GM18520 (cell line): ENCODE measurements around the gene NUAK2.
A peak's percentile ranks its signal among the peaks of the same experiment; 100 is the strongest.

Experiments
- ATAC-seq: cut with Tn5 transposase; IDR thresholded peaks from one replicate; pipeline ENCODE4 v1.9.1; 2021; ENCODE audit not compliant: unreplicated experiment

Gene NUAK2

DNA sequence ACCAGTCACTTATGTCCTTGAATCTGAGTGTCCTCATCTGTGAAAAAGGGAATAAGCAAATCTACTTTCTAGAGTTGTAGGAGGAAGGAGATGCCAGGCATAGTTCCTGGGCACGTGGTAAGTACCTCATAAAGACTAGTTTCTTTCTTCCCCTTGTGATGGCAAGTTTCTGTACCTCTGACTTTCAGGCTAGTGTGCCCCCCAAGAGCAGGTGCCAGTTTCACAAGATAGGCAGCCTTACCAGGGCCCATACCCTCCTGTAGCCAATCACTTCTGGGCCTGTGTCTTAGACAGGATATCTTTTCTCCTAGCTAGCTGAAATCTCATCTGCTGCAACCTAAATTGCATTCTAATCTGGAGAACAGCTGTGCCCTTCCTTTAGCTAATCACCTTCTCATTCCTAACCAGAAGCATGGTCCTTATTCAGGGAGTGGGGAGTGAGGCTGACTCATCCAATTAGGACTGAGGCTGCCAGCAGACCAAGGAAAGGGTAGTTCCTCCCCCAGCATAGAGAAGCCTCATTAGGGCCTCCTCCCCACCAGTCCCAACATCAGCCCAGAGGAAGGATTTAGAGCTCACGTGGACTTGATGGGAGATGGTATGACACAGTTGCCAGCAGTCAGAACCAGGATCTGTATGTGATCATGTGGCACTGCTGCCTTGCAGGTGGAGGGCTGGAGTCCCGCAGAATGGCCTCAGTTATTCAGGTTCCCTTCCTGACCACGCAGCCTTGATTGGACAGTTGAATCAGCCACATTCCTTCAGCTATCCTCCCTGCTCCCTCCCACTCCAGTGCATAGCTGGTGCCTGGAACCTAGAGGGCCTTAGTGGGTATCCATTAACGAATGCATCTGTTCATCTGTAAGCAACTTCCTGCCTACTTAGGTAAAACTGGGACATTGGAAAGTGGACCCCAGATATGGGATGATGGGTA, 27.3 kb upstream of the NUAK2 start:
- ATAC-seq, result no peak

GRCh38 chr1:205346956-205347574, 25.5 kb upstream of the NUAK2 start:
- no peak for ATAC-seq

DNA sequence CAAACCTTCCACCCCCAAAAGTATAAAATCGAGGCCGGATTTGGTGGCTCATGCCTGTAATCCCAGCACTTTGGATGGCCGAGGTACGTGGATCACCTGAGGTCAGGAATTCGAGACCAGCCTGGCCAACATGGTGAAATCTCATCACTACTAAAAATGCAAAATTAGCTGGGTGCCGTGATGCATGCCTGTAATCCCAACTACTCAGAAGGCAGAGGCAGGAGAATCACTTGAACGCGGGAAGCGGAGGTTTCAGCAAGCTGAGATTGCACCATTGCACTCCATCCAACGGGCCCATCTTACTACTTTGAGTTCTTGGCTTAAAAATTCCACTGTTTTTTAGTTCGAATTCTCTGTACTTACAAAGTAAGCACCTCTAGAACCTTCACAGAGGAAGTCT, 24.2 kb upstream of the NUAK2 start:
- no peak for ATAC-seq

GRCh38 chr1:205344066-205344928, 22.8 kb upstream of the NUAK2 start:
- ATAC-seq, result no peak

DNA sequence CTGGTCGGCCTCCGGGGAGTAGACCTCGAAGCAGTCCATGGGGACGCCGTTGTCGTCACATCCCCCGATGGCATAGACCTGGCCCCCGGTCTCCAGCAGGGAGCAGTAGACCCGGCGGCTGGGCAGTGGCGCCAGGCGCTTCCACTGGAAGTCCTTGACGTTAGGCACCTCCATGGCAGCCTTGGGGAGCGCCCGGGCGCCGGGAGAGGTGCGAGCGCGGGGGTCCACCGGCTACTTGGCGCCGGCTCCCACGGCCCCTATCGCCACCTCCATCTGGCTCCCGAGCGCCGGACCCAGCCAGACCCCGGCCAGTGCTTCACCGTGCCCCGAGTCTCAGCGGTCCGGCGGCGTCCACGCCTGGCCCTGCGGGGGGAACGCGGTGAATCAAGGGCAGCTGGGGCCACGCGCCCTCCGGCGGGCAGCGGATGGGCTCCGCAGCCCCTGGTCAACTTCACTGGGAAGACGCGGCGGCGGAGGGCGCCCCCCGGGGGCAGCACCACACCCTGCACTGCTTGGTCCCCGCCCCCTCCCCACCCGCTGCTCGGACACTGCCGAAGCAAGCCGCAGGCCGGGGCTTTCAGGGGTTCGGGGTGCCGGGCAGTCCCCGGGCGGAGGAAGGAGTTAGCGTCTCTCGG, 22.0 kb upstream of the NUAK2 start:
- no peak for ATAC-seq

- ATAC-seq, result no peak
These were observed 21.4 kb upstream of the NUAK2 start for GRCh38 chr1:205342986-205343385.

DNA sequence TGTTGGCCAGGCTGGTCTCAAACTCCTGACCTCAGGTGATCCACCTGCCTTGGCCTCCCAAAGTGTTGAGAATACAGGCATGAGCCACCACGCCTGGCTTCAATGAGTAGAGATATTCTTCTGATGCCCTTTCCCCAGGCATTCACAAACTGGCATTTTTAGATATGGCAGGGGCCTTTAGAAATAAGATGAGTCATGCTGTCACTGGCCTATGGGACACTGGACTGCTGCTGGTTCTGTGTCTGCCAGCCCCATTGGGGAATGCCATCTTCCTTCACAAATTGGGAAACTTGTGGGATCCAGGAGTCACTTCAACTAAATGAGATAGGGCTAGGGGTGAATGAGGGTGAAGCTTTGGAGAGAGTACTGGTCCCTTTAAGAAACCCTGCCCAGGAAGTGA, 19.1 kb upstream of the NUAK2 start:
- no peak for ATAC-seq

DNA sequence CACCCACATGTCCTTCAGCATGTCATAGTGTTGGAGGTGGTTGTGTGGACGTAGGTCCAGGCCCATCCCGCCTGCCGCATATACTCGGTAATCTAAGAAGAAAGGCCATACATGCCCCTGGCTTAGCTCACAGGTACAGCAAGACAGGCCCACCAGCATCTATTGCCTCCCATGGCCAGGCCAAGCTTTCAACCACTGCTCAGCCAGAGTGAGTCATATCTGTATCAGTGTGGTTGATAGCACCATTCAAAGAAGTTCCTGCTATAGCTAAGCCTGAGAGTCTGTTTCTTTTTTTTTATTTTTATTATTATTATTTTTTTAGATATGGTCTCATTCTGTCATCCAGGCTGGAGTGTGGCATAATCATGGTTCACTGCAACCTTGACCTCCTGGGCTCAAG, 18.2 kb upstream of the NUAK2 start:
- peak; percentile 70 for ATAC-seq

DNA sequence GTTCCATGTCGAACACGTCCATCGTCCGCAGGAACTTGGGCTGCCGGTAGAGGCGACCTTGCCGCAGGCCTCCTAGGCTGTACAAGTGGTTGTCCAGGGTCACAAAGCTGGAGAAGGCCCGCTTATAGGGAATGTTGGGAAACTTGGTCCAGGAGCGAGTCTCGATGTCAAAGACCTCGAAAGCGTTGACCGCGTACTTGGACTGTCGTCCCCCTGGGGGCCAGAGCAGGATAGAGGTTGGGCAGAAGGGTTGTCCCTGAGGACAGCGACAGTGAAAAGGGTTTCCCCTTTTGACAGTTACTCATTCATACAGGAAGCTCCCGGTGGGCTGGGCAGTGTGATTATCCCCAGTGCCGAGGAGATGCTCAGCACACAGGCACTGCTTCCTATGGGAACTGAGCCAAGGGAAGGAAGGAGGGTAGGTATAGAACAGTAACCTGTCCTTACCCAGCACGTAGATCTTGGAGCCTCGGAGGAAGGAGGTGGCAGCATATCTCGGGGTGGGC, 17.7 kb upstream of the NUAK2 start:
- no peak for ATAC-seq

DNA sequence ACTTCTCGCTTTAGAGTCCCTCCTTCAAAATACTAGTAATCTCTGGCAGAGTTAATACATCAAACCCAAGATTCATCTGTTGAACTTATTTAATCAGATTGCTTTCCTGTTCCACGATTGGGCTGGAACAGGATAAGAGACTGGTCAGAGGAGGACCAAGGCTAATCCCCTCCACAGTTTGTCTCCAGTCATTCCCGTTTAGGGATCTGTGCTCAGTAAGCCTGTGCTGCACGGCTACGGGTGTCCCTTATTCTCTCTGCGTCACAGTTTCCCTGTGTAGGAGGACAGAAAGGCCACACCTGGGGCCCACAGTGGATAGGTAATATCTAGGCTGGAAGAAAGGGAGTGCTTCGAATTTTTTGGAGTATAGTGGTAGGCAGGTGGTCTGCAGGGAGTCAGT, 16.5 kb upstream of the NUAK2 start:
- ATAC-seq, result no peak

- ATAC-seq, result no peak
These were observed 15.9 kb upstream of the NUAK2 start for GRCh38 chr1:205337481-205337880.

DNA sequence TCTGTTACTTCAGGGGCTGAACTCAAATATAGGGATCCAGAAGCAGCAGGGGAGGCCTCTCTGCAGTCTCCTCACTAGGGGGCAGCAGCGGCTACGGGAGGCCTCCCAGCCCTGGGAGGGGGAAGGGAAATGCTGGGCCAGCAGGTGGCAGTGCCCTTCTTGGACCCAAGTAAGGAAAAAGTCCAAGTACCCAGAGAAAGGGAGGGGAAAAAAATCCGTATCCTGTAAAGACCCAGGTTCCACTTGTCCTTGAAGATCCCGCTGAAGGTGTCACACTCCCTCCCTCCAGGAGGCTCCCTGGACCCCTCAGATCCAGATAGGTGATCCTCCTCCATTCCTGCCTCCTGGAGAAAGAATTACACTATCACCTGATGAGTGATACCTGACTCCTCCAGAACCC, 14.1 kb upstream of the NUAK2 start:
- no peak for ATAC-seq

DNA sequence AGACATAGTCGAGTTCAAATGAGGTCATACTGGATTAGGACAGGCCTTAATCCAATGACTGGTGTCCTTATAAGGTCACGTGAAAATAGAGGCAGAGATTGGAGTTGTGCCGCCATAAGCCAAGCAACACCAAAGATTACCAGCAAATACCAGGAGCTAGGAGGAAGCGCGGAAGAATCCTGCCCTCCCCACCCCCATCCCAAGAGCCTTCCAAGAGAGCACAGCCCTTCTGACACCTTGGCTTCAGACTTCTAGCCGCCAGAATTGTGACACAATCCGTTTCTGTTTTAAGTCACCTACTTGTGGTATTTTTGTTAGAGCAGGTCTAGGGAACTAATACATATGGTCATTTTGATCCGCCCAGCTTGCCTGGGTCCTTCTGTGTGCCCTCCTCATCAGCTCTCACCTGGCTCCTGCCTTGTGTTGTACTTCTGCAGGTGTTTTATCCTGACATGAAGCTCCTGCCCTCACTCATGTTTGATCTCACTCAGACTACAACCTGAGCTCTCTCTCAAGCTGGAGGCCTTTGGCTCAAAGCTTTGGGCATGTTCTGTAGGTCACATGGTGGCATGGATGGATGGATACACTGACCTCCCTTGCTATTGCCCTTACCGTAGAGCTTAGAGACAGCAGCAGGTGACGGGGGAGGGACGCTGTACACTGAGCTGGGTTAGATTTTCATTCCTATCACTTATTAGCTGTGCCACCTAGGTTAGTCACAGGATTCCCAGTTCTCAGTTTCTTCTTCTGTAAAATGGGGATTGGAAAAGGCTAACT, 10.7 kb upstream of the NUAK2 start:
- ATAC-seq, result no peak

DNA sequence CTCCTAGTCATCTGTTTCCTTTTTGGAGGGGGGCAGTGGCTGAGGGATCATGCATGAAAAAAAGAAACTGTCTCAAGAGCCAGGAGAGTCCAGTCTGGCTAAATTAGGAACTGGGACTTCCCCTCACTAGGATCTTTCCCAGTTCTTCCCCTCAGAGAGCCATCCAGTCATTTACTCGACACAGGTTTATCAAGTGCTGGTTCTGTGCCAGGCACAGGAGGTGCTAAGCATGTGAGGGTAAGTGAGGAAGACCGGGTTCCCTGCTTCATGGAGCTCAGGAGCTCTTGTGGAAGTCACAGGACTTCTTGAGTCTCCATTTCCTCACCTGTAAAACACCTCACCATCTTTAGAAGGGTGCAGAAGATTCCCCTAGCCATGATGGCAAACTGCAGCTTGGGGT, 8.6 kb upstream of the NUAK2 start:
- ATAC-seq, result no peak

DNA sequence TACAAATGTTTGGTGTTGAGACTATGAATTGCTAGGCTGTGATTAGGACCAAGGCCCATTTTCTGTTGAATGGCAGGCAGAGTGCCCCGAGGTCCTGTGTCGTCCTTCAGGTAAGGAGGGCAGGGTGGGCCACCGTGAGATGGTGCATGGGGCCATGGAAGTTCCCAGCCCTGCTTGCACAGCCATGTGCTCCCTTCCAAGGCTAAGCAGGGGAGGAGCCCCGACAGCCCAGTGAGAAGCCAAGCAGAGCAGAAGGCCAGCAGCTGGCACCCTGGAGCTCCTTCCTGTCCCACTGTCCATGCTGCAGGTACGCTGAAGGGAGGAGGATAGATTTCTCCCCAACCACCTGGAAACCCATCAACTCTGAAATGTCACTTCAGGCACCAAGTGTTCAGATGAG, 8.2 kb upstream of the NUAK2 start:
- no peak for ATAC-seq

GRCh38 chr1:205328476-205328875, 6.9 kb upstream of the NUAK2 start:
- ATAC-seq, result no peak

GRCh38 chr1:205326812-205327466, 5.4 kb upstream of the NUAK2 start:
- ATAC-seq, result no peak

GRCh38 chr1:205325334-205325884, 3.9 kb upstream of the NUAK2 start:
- no peak for ATAC-seq

- ATAC-seq, result no peak
These were observed 3.2 kb upstream of the NUAK2 start for GRCh38 chr1:205324781-205325180.
